Cardiac muscle cell (in vitro differentiated cells and primary cell): ENCODE results near the gene SLC5A12. TPM values are rescaled to one million over a fixed set of nuclear protein-coding genes. Genes with fewer than 3 reads are reported as not detected.
"Not testable (repeated sequence)": the region's sequence is repeated elsewhere in the genome, so short reads cannot be mapped to it uniquely, and the experiment has no call there.

Experiments used
- DNase-seq, 2 donors: peaks; one replicate each; pipeline versions ENCODE4 v3.0.0 to v3.0.0-alpha.2; 2010 to 2017; ENCODE audit warnings: low read depth in 1 of 2, low spot score in 1 of 2
- H3K27ac ChIP-seq: fragments of 200-600 bp; sonication (generic); 2 replicates; pipeline ENCODE4 v1.5.1; 2016
- H3K27me3 ChIP-seq: fragments of 200-600 bp; sonication (generic); 2 replicates; pipeline ENCODE4 v1.6.0; 2016; ENCODE audit warnings: control low read depth
- H3K36me3 ChIP-seq: fragments of 200-600 bp; sonication (generic); 2 replicates; pipeline ENCODE4 v1.5.1; 2016; ENCODE audit warnings: control low read depth
- H3K4me1 ChIP-seq: fragments of 200-600 bp; sonication (generic); 2 replicates; pipeline ENCODE4 v1.8.1; 2017; ENCODE audit warnings: low read depth, mild to moderate bottlenecking, mixed run types
- H3K4me3 ChIP-seq: fragments of 200-600 bp; sonication (generic); 2 replicates; pipeline ENCODE4 v1.5.1; 2016; ENCODE audit warnings: mild to moderate bottlenecking
- H3K9me3 ChIP-seq: fragments of 200-600 bp; sonication (generic); 2 replicates; pipeline ENCODE4 v1.5.1; 2017; ENCODE audit warnings: low read depth, mild to moderate bottlenecking, control low read depth
- CTCF ChIP-seq: IDR thresholded peaks from 2 replicates; pipeline ENCODE4 v1.5.1; 2012; ENCODE audit warnings: low read depth, mild to moderate bottlenecking, low read length
- polyA plus RNA-seq: library from polyadenylated mRNA; unstranded; fragments of >200 nt; fragmentation: Nextera tagmentation; extraction: Ambion mirVana; gene quantifications from 2 replicates; pipeline ENCODE4 v1.2.1, GENCODE V29; 2016
- total RNA-seq: library from RNA; depleted of rRNA; stranded (reverse); fragments of >200 nt; gene quantifications from 2 replicates; pipeline ENCODE4 v1.2.3, GENCODE V29; 2016

SLC5A12 gene
- total and polyA plus RNA-seq, 2 experiments from 2014 or later, result 0.18 to 0.33 TPM

- DNase-seq, result no peak
- H3K4me1 ChIP-seq, result peaks cover 13% of the 10 kb centered on the region
- no peak for TF ChIP-seq CTCF
- H3K27ac ChIP-seq, result no peak overlapping the region
- H3K27me3 ChIP-seq, result no peaks in the 10 kb centered on the region
- H3K36me3 ChIP-seq, result no peaks in the 10 kb centered on the region
- H3K4me3 ChIP-seq, result no peak overlapping the region
- H3K9me3 ChIP-seq, result no peaks in the 10 kb centered on the region
Observed at GRCh38 chr11:26665946-26666345, 55.9 kb downstream of the SLC5A12 start.

- Histone ChIP-seq H3K27me3 (no peaks in the 10 kb centered on the region), H3K36me3 (no peaks in the 10 kb centered on the region), H3K4me3 (no peak overlapping the region), H3K27ac (no peak overlapping the region), H3K4me1 (peaks cover 20% of the 10 kb centered on the region), H3K9me3 (no peaks in the 10 kb centered on the region)
- no peak for TF ChIP-seq CTCF
- DNase-seq, result no peak
Observed at GRCh38 chr11:26665036-26665435, 56.8 kb downstream of the SLC5A12 start.

GRCh38 chr11:26662916-26663315 is 58.9 kb downstream of the SLC5A12 start:
- no peak for TF ChIP-seq CTCF
- Histone ChIP-seq H3K4me3 (no peak overlapping the region), H3K27me3 (no peaks in the 10 kb centered on the region), H3K4me1 (peaks cover 20% of the 10 kb centered on the region), H3K9me3 (no peaks in the 10 kb centered on the region), H3K36me3 (no peaks in the 10 kb centered on the region), H3K27ac (no peak overlapping the region)
- no peak for DNase-seq

- no peaks in the 10 kb centered on the region for H3K9me3 ChIP-seq
- H3K27ac ChIP-seq, result no peak overlapping the region
- no peak for TF ChIP-seq CTCF
- no peak overlapping the region for H3K4me3 ChIP-seq
- peaks cover 3% of the 10 kb centered on the region for H3K4me1 ChIP-seq
- H3K27me3 ChIP-seq, result no peaks in the 10 kb centered on the region
- no peak for DNase-seq
- H3K36me3 ChIP-seq, result no peaks in the 10 kb centered on the region
Observed at GRCh38 chr11:26655287-26655686, 66.6 kb downstream of the SLC5A12 start.

- H3K4me1 ChIP-seq, result no peaks in the 10 kb centered on the region
- no peak for TF ChIP-seq CTCF
- H3K27me3 ChIP-seq, result no peaks in the 10 kb centered on the region
- H3K36me3 ChIP-seq, result no peaks in the 10 kb centered on the region
- H3K4me3 ChIP-seq, result no peak overlapping the region
- no peak overlapping the region for H3K27ac ChIP-seq
- no peaks in the 10 kb centered on the region for H3K9me3 ChIP-seq
- DNase-seq, result no peak
Observed at GRCh38 chr11:26651916-26652315, 69.9 kb downstream of the SLC5A12 start.

GRCh38 chr11:26649884-26650283 is 72.0 kb downstream of the SLC5A12 start:
- peak; percentile 77 for TF ChIP-seq CTCF
- Histone ChIP-seq H3K27me3 (no peaks in the 10 kb centered on the region), H3K36me3 (no peaks in the 10 kb centered on the region), H3K4me1 (no peaks in the 10 kb centered on the region), H3K4me3 (no peak overlapping the region), H3K27ac (no peak overlapping the region), H3K9me3 (no peaks in the 10 kb centered on the region)
- DNase-seq, result peak; percentile 71 to 82

GRCh38 chr11:26643314-26643713 is 78.5 kb downstream of the SLC5A12 start:
- not testable (repeated sequence) for H3K27me3 ChIP-seq, H3K4me3 ChIP-seq, DNase-seq, H3K27ac ChIP-seq, H3K4me1 ChIP-seq, H3K36me3 ChIP-seq, H3K9me3 ChIP-seq
